HL-60 (cell line): ENCODE data around the gene RAP1B.

Experiments
- CTCF ChIP-seq: IDR thresholded peaks from one replicate; pipeline ENCODE4 v1.5.1; 2011; ENCODE audit warnings: low read length, control low read depth, inconsistent platforms; ENCODE audit not compliant: insufficient read depth
- POLR2AphosphoS5 ChIP-seq: IDR thresholded peaks from 2 replicates; pipeline ENCODE4 v1.6.1; 2012; ENCODE audit warnings: low read depth
- TF ChIP-seq, protein P1 (sequence below): IDR thresholded peaks from 2 replicates; pipeline ENCODE4 v1.6.1; 2012; ENCODE audit warnings: low read depth; ENCODE audit not compliant: insufficient replicate concordance

DNA sequence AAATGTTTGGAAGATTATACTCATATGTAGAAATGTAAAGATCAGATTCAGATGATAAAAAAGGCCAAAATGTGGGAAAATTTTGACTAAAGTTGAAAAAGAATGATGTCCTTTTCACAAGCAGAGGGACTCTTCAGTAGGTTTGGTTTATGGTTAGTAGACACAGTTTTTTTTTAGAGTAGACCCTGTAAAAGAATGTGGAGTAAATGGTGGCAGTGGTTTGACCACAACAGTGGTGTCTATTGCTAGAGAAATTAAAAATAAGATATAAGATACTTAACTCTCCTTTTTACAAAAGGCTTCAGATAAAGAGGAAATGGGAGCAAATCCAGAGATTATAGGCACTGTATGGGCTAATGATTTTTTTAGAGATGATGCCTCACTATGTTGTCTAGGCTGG is 21.8 kb downstream of the RAP1B start:
- TF ChIP-seq CTCF (no peak), POLR2AphosphoS5 (no peak)
- TF ChIP-seq, protein P1, sequence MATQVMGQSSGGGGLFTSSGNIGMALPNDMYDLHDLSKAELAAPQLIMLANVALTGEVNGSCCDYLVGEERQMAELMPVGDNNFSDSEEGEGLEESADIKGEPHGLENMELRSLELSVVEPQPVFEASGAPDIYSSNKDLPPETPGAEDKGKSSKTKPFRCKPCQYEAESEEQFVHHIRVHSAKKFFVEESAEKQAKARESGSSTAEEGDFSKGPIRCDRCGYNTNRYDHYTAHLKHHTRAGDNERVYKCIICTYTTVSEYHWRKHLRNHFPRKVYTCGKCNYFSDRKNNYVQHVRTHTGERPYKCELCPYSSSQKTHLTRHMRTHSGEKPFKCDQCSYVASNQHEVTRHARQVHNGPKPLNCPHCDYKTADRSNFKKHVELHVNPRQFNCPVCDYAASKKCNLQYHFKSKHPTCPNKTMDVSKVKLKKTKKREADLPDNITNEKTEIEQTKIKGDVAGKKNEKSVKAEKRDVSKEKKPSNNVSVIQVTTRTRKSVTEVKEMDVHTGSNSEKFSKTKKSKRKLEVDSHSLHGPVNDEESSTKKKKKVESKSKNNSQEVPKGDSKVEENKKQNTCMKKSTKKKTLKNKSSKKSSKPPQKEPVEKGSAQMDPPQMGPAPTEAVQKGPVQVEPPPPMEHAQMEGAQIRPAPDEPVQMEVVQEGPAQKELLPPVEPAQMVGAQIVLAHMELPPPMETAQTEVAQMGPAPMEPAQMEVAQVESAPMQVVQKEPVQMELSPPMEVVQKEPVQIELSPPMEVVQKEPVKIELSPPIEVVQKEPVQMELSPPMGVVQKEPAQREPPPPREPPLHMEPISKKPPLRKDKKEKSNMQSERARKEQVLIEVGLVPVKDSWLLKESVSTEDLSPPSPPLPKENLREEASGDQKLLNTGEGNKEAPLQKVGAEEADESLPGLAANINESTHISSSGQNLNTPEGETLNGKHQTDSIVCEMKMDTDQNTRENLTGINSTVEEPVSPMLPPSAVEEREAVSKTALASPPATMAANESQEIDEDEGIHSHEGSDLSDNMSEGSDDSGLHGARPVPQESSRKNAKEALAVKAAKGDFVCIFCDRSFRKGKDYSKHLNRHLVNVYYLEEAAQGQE: no peak
